Left ventricle myocardium inferior (tissue), 1 donor: ENCODE results near the gene TBC1D3B. TPM values are rescaled to one million over a fixed set of nuclear protein-coding genes. Genes with fewer than 3 reads are reported as not detected.

Source experiments
- DNase-seq: peaks from one replicate; pipeline ENCODE4 v3.0.0-alpha.2; 2020
- H3K27ac ChIP-seq: fragments of 200-600 bp; replicated peaks from 2 replicates; pipeline ENCODE4 v1.8.0; 2021
- H3K27me3 ChIP-seq: fragments of 200-600 bp; 2 replicates; pipeline ENCODE4 v1.8.0; 2021; ENCODE audit warnings: low read depth
- H3K36me3 ChIP-seq: fragments of 200-600 bp; 2 replicates; pipeline ENCODE4 v1.8.0; 2021
- H3K4me1 ChIP-seq: fragments of 200-600 bp; 2 replicates; pipeline ENCODE4 v1.8.0; 2021
- H3K4me3 ChIP-seq: fragments of 200-600 bp; 2 replicates; pipeline ENCODE4 v1.8.0; 2021; ENCODE audit warnings: mild to moderate bottlenecking, moderate library complexity
- H3K9me3 ChIP-seq: fragments of 200-600 bp; replicated peaks from 2 replicates; pipeline ENCODE4 v1.8.0; 2021
- intact Hi-C: fragments of 100-400 bp; cut with micrococcal nuclease; formaldehyde crosslinking; loops from one replicate; pipeline ENCODE4 v1.11.0; 2022
- total RNA-seq: library from RNA; stranded (reverse); fragmentation: NEBNext Ultra II Directional; extraction: Animal tissue kit (Norgen Biotek cat#: 25700); gene quantifications from one replicate; pipeline ENCODE4 v1.2.1, GENCODE V29; 2021
- TF ChIP-seq, protein P1 (sequence below): fragments of 200-600 bp; IDR thresholded peaks from 2 replicates; pipeline ENCODE4 v1.8.0; 2021; ENCODE audit warnings: antibody characterized with exemption, mild to moderate bottlenecking, borderline replicate concordance
- donor health status: DM: no; HTN: yes; CAD: no; lungs with severe emphysema.

Gene TBC1D3B
- total RNA-seq, 1 donor from 2014 or later: 3.4 TPM

GRCh38 chr17:36135465-36135864 lies 41.0 kb downstream of the TBC1D3B start:
- Histone ChIP-seq H3K4me1 (no peaks in the 10 kb centered on the region), H3K27ac (no peak overlapping the region), H3K27me3 (peaks cover 32% of the 10 kb centered on the region), H3K36me3 (no peaks in the 10 kb centered on the region), H3K9me3 (no peaks in the 10 kb centered on the region), H3K4me3 (no peak overlapping the region)
- intact Hi-C loops: no loop called here
- DNase-seq: no peak
- TF ChIP-seq, protein P1, sequence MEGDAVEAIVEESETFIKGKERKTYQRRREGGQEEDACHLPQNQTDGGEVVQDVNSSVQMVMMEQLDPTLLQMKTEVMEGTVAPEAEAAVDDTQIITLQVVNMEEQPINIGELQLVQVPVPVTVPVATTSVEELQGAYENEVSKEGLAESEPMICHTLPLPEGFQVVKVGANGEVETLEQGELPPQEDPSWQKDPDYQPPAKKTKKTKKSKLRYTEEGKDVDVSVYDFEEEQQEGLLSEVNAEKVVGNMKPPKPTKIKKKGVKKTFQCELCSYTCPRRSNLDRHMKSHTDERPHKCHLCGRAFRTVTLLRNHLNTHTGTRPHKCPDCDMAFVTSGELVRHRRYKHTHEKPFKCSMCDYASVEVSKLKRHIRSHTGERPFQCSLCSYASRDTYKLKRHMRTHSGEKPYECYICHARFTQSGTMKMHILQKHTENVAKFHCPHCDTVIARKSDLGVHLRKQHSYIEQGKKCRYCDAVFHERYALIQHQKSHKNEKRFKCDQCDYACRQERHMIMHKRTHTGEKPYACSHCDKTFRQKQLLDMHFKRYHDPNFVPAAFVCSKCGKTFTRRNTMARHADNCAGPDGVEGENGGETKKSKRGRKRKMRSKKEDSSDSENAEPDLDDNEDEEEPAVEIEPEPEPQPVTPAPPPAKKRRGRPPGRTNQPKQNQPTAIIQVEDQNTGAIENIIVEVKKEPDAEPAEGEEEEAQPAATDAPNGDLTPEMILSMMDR: no peak

GRCh38 chr17:36133602-36134236 lies 42.7 kb downstream of the TBC1D3B start:
- intact Hi-C loops: no loop called here
- Histone ChIP-seq H3K36me3 (no peaks in the 10 kb centered on the region), H3K27ac (no peak overlapping the region), H3K9me3 (no peaks in the 10 kb centered on the region), H3K4me3 (no peak overlapping the region), H3K27me3 (peaks cover 32% of the 10 kb centered on the region), H3K4me1 (no peaks in the 10 kb centered on the region)
- TF ChIP-seq, protein P1: no peak
- no peak for DNase-seq

DNA sequence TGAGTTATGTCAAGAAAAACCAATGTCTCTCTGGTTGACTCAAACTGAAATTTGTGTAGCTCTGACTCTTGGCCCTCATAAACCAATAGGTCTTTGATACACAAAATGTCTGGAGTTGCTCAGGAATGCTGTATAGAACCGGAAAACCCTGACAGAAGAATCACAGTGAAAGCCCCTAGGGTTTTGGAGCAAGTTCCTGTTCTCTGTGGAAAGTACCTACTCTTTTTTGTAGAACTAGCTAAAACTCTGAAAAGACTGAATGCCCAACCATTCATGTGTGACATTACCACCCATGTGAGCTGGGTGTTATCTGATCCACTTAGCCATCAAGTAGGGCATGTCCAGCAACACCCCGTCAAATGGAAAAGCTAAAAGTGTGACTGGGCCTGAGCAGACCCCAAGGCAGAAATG lies 44.0 kb downstream of the TBC1D3B start:
- H3K4me1 ChIP-seq: no peaks in the 10 kb centered on the region
- H3K27me3 ChIP-seq: peaks cover 40% of the 10 kb centered on the region

GRCh38 chr17:36131931-36132330 lies 44.5 kb downstream of the TBC1D3B start:
- no peak overlapping the region for H3K4me3 ChIP-seq
- peaks cover 45% of the 10 kb centered on the region for H3K27me3 ChIP-seq
- H3K4me1 ChIP-seq: no peaks in the 10 kb centered on the region
- H3K27ac ChIP-seq: no peak overlapping the region
- TF ChIP-seq, protein P1: no peak
- H3K9me3 ChIP-seq: no peaks in the 10 kb centered on the region
- no peaks in the 10 kb centered on the region for H3K36me3 ChIP-seq
- intact Hi-C loops: no loop called here
- DNase-seq: no peak

More for the DNA sequence above, 44.0 kb downstream of the TBC1D3B start:
- no peaks in the 10 kb centered on the region for H3K9me3 ChIP-seq
- no peak for DNase-seq
- no peaks in the 10 kb centered on the region for H3K36me3 ChIP-seq
- TF ChIP-seq, protein P1: no peak
- intact Hi-C loops: no loop called here
- H3K27ac ChIP-seq: no peak overlapping the region
- no peak overlapping the region for H3K4me3 ChIP-seq

- intact Hi-C loops: no loop called here
- peaks cover 4% of the 10 kb centered on the region for H3K9me3 ChIP-seq
- TF ChIP-seq, protein P1: no peak
Measured at GRCh38 chr17:36131421-36131820, 45.0 kb downstream of the TBC1D3B start.

More at GRCh38 chr17:36131421-36131820, 45.0 kb downstream of the TBC1D3B start:
- Histone ChIP-seq H3K36me3 (no peaks in the 10 kb centered on the region), H3K27ac (no peak overlapping the region), H3K27me3 (peaks cover 49% of the 10 kb centered on the region), H3K4me1 (no peaks in the 10 kb centered on the region), H3K4me3 (no peak overlapping the region)
- DNase-seq: no peak
